Measurements from ENCODE around the gene DUSP2.

- TF ChIP-seq CTCF (conservative IDR thresholded peaks at IDR 0.05; ENCODE audit: low read depth in 2 of 2) (no peak), POLR2AphosphoS5 (IDR thresholded peaks at IDR 0.05; ENCODE audit: low read depth) (no peak), JUNB (IDR thresholded peaks at IDR 0.05; ENCODE audit: unreplicated experiment) (no peak), EZH2phosphoT487 (IDR thresholded peaks at IDR 0.05; ENCODE audit: unreplicated experiment) (no peak), REST (IDR thresholded peaks at IDR 0.05; ENCODE audit: unreplicated experiment) (no peak)
These were observed 33.3 kb downstream of the DUSP2 start for GRCh38 chr2:96111823-96112500.

All from GM23338 (cell line).